Gastrocnemius medialis (tissue), 4 donors: ENCODE measurements around the gene EDN1. TPM values are rescaled to one million over a fixed set of nuclear protein-coding genes. Genes with fewer than 3 reads are reported as not detected.

ENCODE experiments used
- ATAC-seq, 2 donors: fragments of 150-250 bp; one replicate each; pipeline ENCODE4 v1.9.1; 2016
- DNase-seq, 2 donors: peaks; one replicate each; pipeline ENCODE4 v3.0.0-alpha.2; 2019
- H3K27ac ChIP-seq, 4 donors: fragments of 200-600 bp; sonication (generic); 1 replicate in 1 of 4; 2 replicates in 3 of 4; pipeline ENCODE4 v1.5.1; 2016 to 2018; ENCODE audit warnings: mild to moderate bottlenecking in 2 of 4, moderate library complexity in 1 of 4
- H3K27me3 ChIP-seq, 3 donors: fragments of 200-600 bp; sonication (generic) in 2 of 3; 1 replicate in 1 of 3; 2 replicates in 2 of 3; pipeline versions ENCODE4 v1.5.1 to v1.6.0; 2016 to 2019; ENCODE audit warnings: mild to moderate bottlenecking in 1 of 3, moderate library complexity in 1 of 3
- H3K36me3 ChIP-seq, 2 donors: fragments of 200-600 bp; sonication (generic) in 1 of 2; one replicate each; pipeline ENCODE4 v1.5.1; 2017 to 2018
- H3K4me1 ChIP-seq, 2 donors: fragments of 200-600 bp; sonication (generic) in 1 of 2; one replicate each; pipeline ENCODE4 v1.5.1; 2016 to 2017; ENCODE audit warnings: mild to moderate bottlenecking in 2 of 2
- H3K4me3 ChIP-seq, 4 donors: fragments of 200-600 bp; sonication (generic) in 3 of 4; 1 replicate in 1 of 4; 2 replicates in 3 of 4; pipeline ENCODE4 v1.5.1; 2016 to 2019; ENCODE audit warnings: mild to moderate bottlenecking in 2 of 4
- H3K9me3 ChIP-seq, 3 donors: fragments of 200-600 bp; sonication (generic) in 2 of 3; 1 replicate in 1 of 3; 2 replicates in 2 of 3; pipeline ENCODE4 v1.5.1; 2016 to 2019
- CTCF ChIP-seq, 5 experiments: fragments of 450-650 bp in 3 of 5; fragments of 200-600 bp in 2 of 5; sonication (generic) in 2 of 5; IDR thresholded peaks in 4 of 5; conservative IDR thresholded peaks in 1 of 5; 1 replicate in 4 of 5; 2 replicates in 1 of 5; pipeline ENCODE4 v1.5.1; 2016 to 2019; ENCODE audit warnings: antibody characterized with exemption in 5 of 5, mild to moderate bottlenecking in 3 of 5, moderate library complexity in 3 of 5
- POLR2A ChIP-seq, 2 donors: fragments of 450-650 bp; IDR thresholded peaks; one replicate each; pipeline ENCODE4 v1.6.1; 2017; ENCODE audit warnings: antibody characterized with exemption in 2 of 2, mild to moderate bottlenecking in 2 of 2, moderate library complexity in 2 of 2
- in situ Hi-C, 4 donors: fragments of 200-750 bp; cut with MboI; loops; one replicate each; pipeline versions ENCODE4 v1.15.0 to v1.8.0; 2017; ENCODE audit warnings: low sequenced_read_pairs in 4 of 4
- intact Hi-C: fragments of 100-400 bp; cut with DNase I; formaldehyde crosslinking; loops from one replicate; pipeline ENCODE4 v1.15.1; 2023; ENCODE audit warnings: low total_unique reads
- total RNA-seq, 4 donors: library from RNA; depleted of rRNA; stranded (reverse); fragments of >200 nt; gene quantifications; one replicate each; pipeline versions ENCODE4 v1.1.0 to v1.2.3, GENCODE V29; 2016

EDN1 gene
- total RNA-seq, 4 donors from 2014 or later = 7.4 to 12.0 (median 9.3) TPM

GRCh38 chr6:12271997-12272396 is 18.2 kb upstream of the EDN1 start:
- intact Hi-C loops (no loop called here), in situ Hi-C loops (no loop called here)
- Histone ChIP-seq H3K36me3 (no peaks in the 10 kb centered on the region), H3K4me1 (no peaks in the 10 kb centered on the region), H3K4me3 (no peak overlapping the region), H3K27ac (no peak overlapping the region), H3K9me3 (no peaks in the 10 kb centered on the region), H3K27me3 (no peaks in the 10 kb centered on the region)
- ATAC-seq (no peak), DNase-seq (no peak)
- no peak for TF ChIP-seq POLR2A (IDR thresholded peaks at IDR 0.05)
- TF ChIP-seq CTCF (IDR thresholded peaks at IDR 0.05 in 4 of 5, conservative IDR thresholded peaks at IDR 0.05 in 1 of 5) = no peak

- no peaks in the 10 kb centered on the region for H3K36me3 ChIP-seq
- H3K27ac ChIP-seq = no peak overlapping the region
- no peaks in the 10 kb centered on the region for H3K4me1 ChIP-seq
- TF ChIP-seq POLR2A (IDR thresholded peaks at IDR 0.05) (no peak), CTCF (IDR thresholded peaks at IDR 0.05 in 4 of 5, conservative IDR thresholded peaks at IDR 0.05 in 1 of 5) (no peak)
- in situ Hi-C loops = no loop called here
- no peaks in the 10 kb centered on the region for H3K27me3 ChIP-seq
- ATAC-seq (no peak), DNase-seq (no peak)
- intact Hi-C loops = no loop called here
- no peaks in the 10 kb centered on the region for H3K9me3 ChIP-seq
- H3K4me3 ChIP-seq = no peak overlapping the region
These were observed 15.1 kb upstream of the EDN1 start for GRCh38 chr6:12275107-12275506.

GRCh38 chr6:12276930-12277315 is 13.2 kb upstream of the EDN1 start:
- DNase-seq = no peak
- Histone ChIP-seq H3K36me3 (no peaks in the 10 kb centered on the region), H3K4me1 (no peaks in the 10 kb centered on the region), H3K27me3 (no peaks in the 10 kb centered on the region), H3K9me3 (no peaks in the 10 kb centered on the region), H3K4me3 (no peak overlapping the region), H3K27ac (no peak overlapping the region)
- TF ChIP-seq POLR2A (IDR thresholded peaks at IDR 0.05) (no peak), CTCF (IDR thresholded peaks at IDR 0.05 in 4 of 5, conservative IDR thresholded peaks at IDR 0.05 in 1 of 5) (no peak)
- in situ Hi-C loops = no loop called here
- intact Hi-C loops = no loop called here
- ATAC-seq = no peak

- in situ Hi-C loops = no loop called here
- intact Hi-C loops = no loop called here
- no peak for TF ChIP-seq CTCF (IDR thresholded peaks at IDR 0.05 in 4 of 5, conservative IDR thresholded peaks at IDR 0.05 in 1 of 5)
- TF ChIP-seq POLR2A (IDR thresholded peaks at IDR 0.05) = no peak
- ATAC-seq = no peak
- no peak for DNase-seq
- H3K27me3 ChIP-seq = no peaks in the 10 kb centered on the region
- no peak overlapping the region for H3K4me3 ChIP-seq
- no peaks in the 10 kb centered on the region for H3K36me3 ChIP-seq
- no peaks in the 10 kb centered on the region for H3K9me3 ChIP-seq
- no peaks in the 10 kb centered on the region for H3K4me1 ChIP-seq
- no peak overlapping the region for H3K27ac ChIP-seq
These were observed 12.8 kb upstream of the EDN1 start for GRCh38 chr6:12277386-12277785.

- no peak overlapping the region for H3K4me3 ChIP-seq
- no peak for TF ChIP-seq CTCF (IDR thresholded peaks at IDR 0.05 in 4 of 5, conservative IDR thresholded peaks at IDR 0.05 in 1 of 5)
- intact Hi-C loops (no loop called here), in situ Hi-C loops (no loop called here)
- ATAC-seq (no peak), DNase-seq (no peak)
- H3K9me3 ChIP-seq = no peaks in the 10 kb centered on the region
- no peaks in the 10 kb centered on the region for H3K4me1 ChIP-seq
- no peaks in the 10 kb centered on the region for H3K27me3 ChIP-seq
- H3K27ac ChIP-seq = no peak overlapping the region
- H3K36me3 ChIP-seq = no peaks in the 10 kb centered on the region
These were observed 11.2 kb upstream of the EDN1 start for GRCh38 chr6:12278915-12279314.
